ENCODE results near the gene ATG7.

The ATG7 gene

DNA sequence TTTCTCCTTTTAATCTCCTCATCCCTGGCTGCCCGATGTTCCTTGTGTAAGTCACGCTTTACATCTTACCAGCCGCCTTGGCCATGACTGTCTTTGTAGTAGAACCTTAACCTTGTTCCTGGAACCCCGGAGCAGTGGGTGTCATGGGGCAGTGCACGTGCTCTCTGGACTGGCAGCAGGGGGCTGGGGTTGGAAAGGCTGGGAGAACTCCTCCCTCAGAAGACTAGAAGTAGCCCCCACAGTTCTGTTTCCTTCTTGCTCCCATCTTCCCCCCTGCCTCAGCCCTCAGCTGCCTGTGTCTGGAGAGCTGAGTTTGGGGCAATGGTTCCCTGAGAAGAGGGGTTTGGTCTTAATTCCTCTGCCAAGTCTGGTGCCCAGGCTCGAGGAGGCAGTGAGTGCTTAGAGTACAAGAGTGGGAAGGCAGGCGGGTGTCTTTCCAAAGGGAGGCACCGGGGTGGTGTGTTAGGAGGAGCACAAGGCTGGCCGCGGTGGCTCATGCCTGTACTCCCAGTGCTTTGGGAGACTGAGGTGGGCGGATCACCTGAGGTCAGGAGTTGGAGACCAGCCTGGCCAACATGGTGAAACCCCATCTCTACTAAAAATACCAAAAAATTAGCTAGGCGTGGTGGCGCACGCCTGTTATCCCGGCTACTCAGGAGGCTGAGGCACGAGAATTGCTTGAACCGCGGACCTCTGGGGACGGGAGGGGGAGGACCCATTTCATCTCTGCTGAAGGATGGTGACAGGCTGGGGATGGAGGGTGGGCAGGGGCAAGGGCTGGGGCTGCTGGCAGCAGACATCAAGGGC is 271.1 kb downstream of the ATG7 start:
- no peak for DNase-seq

- DNase-seq, result no peak
Observed at GRCh38 chr3:11543948-11544387, 271.8 kb downstream of the ATG7 start.

- DNase-seq, result no peak
Observed at GRCh38 chr3:11544412-11545181, 272.4 kb downstream of the ATG7 start.

- DNase-seq, result no peak
Observed at GRCh38 chr3:11545186-11545851, 273.1 kb downstream of the ATG7 start.

GRCh38 chr3:11546657-11547302 is 274.6 kb downstream of the ATG7 start:
- DNase-seq, result no peak

DNA sequence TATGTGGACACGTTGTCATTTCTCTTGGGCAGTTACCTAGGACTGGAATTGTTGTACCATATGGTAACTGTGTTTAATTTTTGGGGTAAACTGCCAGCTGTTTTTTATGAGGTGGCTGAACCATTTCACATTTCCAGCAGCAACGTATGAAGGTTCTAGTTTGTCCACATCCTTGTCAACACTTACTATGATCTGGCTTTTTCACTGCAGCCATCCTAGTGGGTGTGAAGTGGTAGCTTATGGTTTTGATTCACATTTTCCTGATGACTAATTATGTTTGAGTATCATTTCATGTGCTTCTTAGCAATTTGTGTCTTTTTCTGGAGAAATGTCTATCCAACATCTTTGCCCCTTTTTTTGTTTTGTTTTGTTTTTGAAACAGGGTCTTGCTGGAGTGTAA is 275.3 kb downstream of the ATG7 start:
- no peak for DNase-seq

DNA sequence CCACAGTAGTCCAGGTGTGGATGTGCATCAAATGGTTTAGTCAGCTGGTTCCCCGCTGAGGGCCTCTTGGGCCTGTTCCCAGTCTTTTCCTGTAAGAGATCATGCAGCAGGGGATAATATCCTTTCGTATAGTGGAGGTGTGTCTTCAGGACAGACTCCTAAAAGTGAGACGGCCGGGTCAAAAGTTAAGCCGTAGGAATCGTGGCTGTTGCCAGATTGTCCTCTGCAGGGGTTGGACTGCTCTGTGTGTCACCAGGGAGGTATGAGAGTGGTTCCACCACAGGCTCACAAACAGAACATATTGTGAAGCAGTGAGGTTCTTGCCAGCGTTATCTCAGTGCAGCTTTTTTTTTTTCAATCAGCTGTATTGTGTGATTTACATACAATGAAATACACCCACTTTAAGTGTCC is 276.5 kb downstream of the ATG7 start:
- DNase-seq, result no peak

DNA sequence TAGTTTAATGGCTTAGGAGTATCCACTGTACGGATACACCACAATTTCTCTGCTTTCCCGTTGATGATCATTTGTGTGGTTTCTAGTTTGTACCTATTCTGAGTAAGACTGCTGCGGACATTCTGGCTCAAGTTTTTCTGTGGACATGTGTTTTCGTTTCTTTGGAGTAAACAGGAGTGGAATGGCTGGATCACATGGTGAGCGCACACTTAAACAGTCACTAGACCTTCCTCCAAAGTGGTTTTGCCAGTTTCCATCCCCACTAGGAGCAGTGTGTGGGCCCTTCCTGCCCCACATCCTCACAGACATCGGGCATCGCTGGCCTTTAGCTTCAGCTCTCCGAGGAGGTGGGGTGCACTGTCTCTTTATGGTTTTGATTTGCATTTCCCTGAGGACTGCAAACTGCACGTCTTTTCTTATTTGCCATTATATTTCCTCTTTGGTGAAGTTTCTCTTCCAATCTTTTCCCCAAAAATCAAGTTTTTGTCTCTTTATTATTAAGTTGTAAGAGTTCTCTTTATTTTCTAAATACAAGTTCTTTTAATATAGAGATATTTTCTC is 277.5 kb downstream of the ATG7 start:
- no peak for DNase-seq

- no peak for DNase-seq
Observed at GRCh38 chr3:11551036-11551435, 278.8 kb downstream of the ATG7 start.

DNA sequence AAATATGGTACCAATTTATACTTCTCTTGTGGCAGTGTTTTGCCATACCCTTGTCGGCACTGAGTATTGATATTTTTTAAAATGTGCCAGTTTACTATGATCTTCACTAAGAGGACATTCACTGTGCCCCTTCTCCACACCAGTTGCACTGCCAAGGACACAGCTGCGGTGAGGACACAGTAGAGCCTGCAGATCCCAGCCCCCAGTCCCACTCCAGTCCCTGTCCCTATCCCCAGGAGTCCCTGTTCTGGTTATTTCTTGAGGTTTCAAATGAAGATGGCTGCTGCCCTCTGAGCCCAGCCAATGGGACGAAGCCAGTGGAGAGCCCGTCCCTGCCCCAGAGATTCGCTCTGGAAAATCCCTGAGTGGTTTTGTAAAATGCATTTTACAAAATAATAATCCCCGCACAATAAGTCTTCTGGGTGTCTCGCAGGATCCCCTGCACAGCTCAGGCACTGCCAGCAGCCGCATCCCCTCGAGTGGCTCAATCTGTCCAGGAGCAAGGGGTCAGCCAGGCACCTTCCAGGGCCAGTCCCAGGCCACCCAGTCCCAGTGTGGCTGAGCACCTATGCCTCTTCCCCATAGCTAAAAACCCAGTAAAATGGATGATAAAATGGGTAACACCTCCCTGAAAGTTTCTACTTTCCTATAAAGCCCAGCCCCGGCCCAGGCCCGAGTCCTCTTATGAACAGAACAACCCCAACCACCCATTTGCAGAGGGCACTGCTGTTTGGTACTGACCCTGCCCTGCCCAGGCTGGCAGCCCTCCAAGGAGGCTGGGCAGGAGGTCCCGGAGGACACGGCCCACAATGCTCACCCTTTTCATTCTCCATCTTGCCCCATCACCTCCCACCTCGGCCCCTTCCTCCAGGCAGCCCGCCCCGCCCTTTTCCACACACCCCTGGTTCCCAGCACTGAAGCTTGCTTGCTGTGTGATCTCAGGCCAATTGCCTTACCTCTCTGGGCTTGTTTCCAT is 280.4 kb downstream of the ATG7 start:
- DNase-seq, result no peak

DNA sequence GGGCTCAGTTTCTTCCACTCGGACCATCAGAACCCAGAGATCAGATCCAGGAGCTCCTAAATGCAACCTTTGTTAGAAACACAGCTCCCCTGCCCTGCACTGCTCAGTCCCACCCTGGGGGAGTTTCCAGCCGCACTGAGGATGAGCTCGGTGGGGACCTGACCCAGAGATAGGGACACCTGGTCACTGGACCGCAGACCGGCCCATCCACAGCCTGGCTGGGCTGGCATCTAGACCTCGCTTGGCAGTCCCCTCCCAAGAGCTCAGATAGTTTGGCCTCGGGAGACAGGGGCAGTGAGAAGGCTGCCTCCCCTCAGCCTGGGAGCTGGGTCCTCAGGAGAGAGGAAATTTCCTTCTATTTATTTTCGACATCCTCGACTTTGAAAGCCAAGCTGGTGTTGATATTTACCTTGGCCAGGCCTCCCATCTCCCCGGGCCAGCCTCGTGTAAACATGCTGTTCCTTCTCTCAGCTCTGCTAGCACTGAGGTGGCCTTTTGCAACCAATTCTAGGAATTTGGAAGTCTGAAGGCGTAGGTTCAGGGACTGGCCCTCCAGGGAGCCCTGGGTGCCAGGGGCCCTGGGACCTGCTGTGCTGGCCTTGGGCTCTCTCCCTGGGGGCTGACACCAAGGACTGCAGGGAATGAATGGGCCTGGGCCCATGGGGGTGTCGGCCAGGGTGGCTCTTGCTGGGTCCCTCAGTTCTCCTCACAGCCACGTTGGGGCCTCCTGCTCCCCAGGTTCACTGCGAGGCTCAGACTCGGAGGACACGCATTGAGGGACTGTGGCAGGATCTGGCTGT is 281.4 kb downstream of the ATG7 start:
- no peak for DNase-seq

DNA sequence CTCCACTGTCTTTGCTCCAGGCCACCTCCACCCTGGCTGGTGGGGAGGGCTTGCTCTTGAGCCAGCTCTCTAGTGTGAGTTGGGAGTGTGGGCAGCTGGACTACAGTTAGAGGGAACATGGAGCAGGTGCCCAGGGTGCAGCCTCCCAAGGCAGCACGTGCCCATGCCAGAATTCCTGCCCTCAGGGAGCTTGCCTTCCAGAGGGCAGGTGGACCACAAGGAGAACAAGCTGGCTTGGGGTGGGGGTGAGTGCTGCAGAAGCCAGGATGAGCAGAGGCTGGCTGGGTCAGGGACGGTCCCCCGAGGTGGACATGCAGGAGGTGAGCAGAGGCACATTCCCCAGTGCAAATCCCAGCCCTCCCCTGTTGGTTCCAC is 282.0 kb downstream of the ATG7 start:
- DNase-seq, result no peak

- DNase-seq, result no peak
Observed at GRCh38 chr3:11554666-11555065, 282.5 kb downstream of the ATG7 start.

GRCh38 chr3:11555211-11555782 is 283.1 kb downstream of the ATG7 start:
- no peak for DNase-seq

GRCh38 chr3:11555881-11556633 is 283.9 kb downstream of the ATG7 start:
- DNase-seq, result no peak

- DNase-seq, result no peak
Observed at GRCh38 chr3:11556851-11557644, 284.9 kb downstream of the ATG7 start.

- no peak for DNase-seq
Observed at GRCh38 chr3:11558002-11558401, 285.8 kb downstream of the ATG7 start.

DNA sequence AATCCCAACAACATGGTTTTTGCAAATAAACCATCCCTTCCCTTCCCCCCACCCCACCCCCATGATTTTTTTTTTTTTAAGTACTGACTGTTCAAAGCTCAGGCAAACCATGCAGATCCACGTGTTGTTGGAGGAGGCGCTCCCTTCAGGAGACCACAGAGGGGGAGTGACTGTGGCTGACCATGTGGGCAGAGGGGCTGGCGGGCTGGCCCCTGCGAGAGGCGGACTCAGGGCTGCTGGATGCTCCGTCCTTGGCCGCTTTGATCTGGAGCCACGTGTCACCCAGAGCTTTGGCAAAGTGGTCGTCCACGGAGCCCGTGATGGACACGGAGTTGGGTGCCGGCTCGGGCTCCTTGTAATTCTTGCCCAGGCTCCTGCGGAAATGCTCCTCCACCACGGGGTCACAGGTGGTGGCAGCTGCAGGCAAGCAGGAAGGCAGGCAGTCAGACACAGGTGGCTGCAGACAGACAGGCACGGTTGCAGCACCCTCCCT is 286.3 kb downstream of the ATG7 start:
- DNase-seq, result no peak

Data from activated naive CD4-positive, alpha-beta T cell (primary cell).